GM19372 (cell line): ENCODE data around the gene STK32A.
"Not testable (repeated sequence)": the region's sequence is repeated elsewhere in the genome, so short reads cannot be mapped to it uniquely, and the experiment has no call there.

Source experiments
- ATAC-seq: cut with Tn5 transposase; IDR thresholded peaks from one replicate; pipeline ENCODE4 v1.9.1; 2021; ENCODE audit warnings: mild to moderate bottlenecking, low read depth, moderate library complexity; ENCODE audit not compliant: unreplicated experiment

STK32A gene

GRCh38 chr5:147234825-147235635 is at the start of gene STK32A:
Gene STK32A (plus strand): TSS chr5:147235026. CDS start chr5:147239635, 4,609 bp downstream.
- no peak for ATAC-seq

- no peak for ATAC-seq
Observed at GRCh38 chr5:147187099-147187540, 47.7 kb upstream of the STK32A start.

- ATAC-seq, result peak; percentile 93
Observed at GRCh38 chr5:147188200-147189108, 46.4 kb upstream of the STK32A start.

DNA sequence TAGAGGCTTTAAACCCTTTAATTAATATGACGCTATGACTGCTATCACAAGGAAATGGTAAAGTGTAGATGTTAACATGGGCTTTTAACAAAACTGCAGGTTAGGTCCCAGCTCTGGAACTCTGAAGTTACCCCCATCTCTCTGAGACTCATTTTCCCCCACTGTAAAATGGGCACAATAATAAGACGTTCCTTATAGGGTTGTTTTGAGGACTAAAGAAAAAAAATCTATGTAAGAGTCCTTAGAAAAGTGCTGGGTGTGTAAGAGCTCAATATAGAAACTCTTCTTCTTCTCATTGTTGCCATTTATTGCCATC is 45.8 kb upstream of the STK32A start:
- peak; percentile 21 for ATAC-seq

GRCh38 chr5:147190331-147190730 is 44.5 kb upstream of the STK32A start:
- no peak for ATAC-seq

- no peak for ATAC-seq
Observed at GRCh38 chr5:147193123-147193522, 41.7 kb upstream of the STK32A start.

GRCh38 chr5:147200004-147200403 is 34.8 kb upstream of the STK32A start:
- no peak for ATAC-seq

DNA sequence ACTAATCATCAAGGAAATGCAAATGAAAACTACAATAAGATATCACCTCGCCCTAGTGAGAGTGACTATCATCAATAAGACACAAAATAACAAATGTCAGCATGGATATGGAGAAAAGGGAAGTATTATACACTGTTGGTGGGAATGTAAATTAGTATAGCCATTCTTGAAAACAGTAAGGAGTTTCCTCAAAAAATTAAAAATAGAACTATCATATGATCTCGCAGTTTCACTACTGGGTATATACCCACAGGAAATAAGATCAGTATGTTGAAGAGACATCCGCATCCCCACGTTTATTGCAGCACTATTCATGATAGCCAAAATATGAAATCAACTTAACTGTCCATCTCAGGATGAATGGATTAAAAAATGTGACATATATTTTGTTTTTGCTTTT is 31.6 kb upstream of the STK32A start:
- no peak for ATAC-seq

DNA sequence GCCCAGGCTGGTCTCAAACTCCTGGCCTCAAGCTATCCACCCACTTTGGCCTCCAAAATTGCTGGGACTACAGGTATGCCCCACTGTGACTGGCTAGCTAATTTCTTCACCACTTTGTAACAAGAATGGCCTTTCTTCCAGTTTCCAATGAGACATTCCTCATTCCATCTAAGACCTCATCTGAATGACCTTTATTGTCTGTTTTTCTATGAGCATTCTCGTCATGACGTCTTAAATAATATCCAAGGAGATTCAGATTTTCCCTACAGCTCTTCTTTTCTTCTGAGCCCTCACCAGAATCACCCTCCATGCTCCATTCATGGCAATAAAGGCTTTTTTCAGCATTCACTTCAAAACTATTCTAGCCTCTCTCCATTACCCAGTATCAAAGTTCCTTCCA is 30.2 kb upstream of the STK32A start:
- ATAC-seq, result no peak

DNA sequence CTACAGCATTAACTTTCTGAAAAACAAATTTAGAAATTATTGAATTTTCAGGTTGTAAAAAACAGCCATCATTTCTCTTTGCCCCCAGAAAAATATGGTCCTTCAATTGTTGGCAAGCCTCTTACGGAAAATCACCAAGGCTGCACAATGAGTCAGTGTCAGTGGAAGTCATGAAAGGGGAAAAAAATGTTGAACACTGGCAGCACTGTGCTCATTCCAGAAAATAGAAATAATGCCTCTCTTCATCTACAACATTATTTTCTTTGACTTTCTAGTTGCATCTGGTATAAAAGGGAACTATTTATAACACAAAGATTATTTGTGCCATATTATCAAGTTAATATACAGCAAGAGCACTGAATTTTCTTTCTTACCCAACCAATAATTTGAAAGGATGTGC is 26.7 kb upstream of the STK32A start:
- no peak for ATAC-seq

GRCh38 chr5:147216552-147217154 is 18.2 kb upstream of the STK32A start:
- ATAC-seq, result no peak

DNA sequence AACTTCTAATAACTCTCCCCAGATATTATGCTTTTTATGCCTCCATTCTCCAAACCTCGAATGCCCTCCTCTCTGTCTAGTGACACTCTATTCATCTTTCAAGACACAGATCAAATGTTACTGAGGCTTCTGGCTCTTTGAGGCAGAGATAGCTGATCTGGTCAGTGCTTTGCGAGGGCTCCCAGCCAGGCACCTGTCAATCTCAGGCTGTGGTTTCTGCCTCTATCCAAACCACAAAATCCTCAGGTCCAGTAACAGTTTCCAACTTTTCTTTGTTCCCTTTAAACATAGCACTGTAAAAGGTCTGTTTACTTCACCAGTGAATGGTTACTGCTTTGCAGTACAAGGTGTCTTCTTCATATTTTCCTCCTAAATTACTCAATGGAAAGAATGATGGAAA is 11.5 kb upstream of the STK32A start:
- no peak for ATAC-seq

- no peak for ATAC-seq
Observed at GRCh38 chr5:147223948-147224791, 10.7 kb upstream of the STK32A start.

- no peak for ATAC-seq
Observed at GRCh38 chr5:147225938-147226337, 8.9 kb upstream of the STK32A start.

DNA sequence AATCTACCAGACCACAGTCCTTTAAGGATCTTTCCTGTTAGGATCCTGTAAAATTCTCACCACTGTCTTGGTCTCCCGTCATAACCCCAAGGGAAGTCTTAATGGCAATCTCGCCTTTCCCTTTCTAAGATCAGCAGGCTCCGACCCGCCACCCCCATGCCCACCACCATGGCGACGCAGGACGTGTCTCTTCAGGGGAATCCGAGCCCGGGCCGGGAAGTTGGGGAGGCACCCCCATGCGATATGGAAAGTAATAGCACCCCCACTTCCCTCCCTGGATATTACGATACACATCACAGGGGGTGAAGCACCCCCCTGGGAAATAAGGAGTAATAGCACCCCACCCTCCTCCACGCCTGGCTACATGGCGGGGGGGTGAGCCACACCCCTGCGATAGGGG is 8.3 kb upstream of the STK32A start:
- no peak for ATAC-seq

GRCh38 chr5:147234239-147234824 is 494 bp upstream of the STK32A start:
- ATAC-seq, result no peak

DNA sequence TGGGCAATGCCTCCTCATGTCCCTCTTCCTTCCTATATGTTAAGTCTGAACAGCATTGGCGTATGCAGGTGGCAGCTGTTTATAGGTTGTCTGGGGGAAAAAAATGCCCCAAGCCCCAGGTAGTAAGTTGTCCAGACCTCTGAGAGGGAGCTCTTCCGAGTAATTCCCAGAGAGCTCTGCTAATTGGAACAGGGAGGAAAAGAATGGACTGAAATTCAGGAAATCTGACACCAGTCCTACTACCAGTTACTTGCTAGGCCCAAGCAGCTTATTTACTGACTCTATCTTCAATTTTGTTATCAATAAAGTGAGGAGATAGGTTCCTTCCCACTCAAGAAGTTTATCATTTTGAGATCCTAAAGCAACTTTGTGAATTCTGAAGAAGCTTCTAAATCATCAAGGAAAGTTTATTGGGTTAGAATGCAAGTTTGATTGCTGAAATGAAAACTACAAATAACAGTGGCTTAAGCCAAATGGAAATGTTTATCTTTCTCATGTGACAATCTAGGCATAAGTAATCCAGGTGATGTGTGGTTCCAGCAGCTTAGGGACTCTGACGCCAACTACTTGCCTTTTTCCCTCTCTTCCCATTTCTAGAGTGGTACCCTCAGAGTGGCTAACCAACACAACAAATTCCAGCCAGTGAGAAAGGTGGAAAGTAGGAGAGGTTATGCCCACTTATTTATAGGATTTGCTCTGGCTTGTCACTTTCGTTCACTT is 5.6 kb downstream of the STK32A start:
- ATAC-seq, result no peak

DNA sequence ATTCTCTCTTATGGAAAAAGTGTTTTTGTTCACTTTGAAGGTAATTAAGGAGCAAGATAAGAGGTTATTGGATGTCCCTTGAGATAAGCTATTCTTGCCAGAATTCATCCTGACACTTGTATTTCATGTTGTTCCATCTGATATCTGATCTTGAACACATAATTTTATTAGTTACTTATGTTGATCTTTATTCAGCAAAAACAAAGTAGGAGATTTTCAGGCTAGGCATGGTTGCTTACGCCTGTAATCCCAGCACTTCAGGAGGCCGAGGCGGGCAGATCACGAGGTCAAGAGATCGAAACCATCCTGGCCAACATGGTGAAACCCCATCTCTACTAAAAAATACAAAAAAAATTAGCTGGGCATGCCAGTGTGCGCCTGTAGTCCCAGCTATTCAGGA is 8.4 kb downstream of the STK32A start:
- ATAC-seq, result not testable (repeated sequence)
